ENCODE measurements around the gene ATF7. TPM values are rescaled to one million over a fixed set of nuclear protein-coding genes. Genes with fewer than 3 reads are reported as not detected.

Gene ATF7
- total and polyA plus RNA-seq, 2 of the 13 experiments (the other 11 are each of a cell fraction or from before 2014, with no cell fraction given), result 9.6 to 16.2 TPM

- H3K79me2 ChIP-seq (ENCODE audit: insufficient read depth, low read length), result peaks cover 66% of the 10 kb centered on the region
- WGBS (ENCODE audit: low lambda C conversion rate), result 89% methylated on average over 5 of the region's 5 CpGs
- H3K9ac ChIP-seq (ENCODE audit: insufficient read depth, low read depth, low read length), result no peak overlapping the region
- H2AFZ ChIP-seq (ENCODE audit: low read length), result no peak overlapping the region
- no peaks in the 10 kb centered on the region for H3K27me3 ChIP-seq (ENCODE audit: control insufficient read depth in 1 of 2, insufficient read depth in 2 of 2, low read length in 2 of 2)
- H3K4me2 ChIP-seq (ENCODE audit: low read depth, low read length), result no peak overlapping the region
- intact Hi-C loops (cut with micrococcal nuclease; ENCODE audit: unreplicated experiment), result no loop called here
- FAIRE-seq, result no peak
- no peak overlapping the region for H3K27ac ChIP-seq (ENCODE audit: extremely low read length, insufficient read depth, low read length)
- ATAC-seq, result peak; percentile 4; the same call in 2 of the 3 replicates
- ChIA-PET CTCF (ENCODE audit: low intra/inter-chr PET ratio, low total read pairs) (no interaction called here), POLR2A (interaction anchor here (1.0 kb wide), 1 partner anchor 9 kb away, joined by 3 read pairs; no protein-coding TSS in a partner anchor)
- DNase-seq (ENCODE audit: low spot score), result no peak
- in situ Hi-C loops (cut with HindIII; ENCODE audit: extremely low pct_ligation_motif_present, low pct_unique_long_range_greater_than_20kb), result no loop called here
- H3K9me3 ChIP-seq (ENCODE audit: low read length), result no peaks in the 10 kb centered on the region
- H3K4me1 ChIP-seq (ENCODE audit: insufficient read depth, low read length), result peaks cover 57% of the 10 kb centered on the region
- no peak overlapping the region for H3K4me3 ChIP-seq (replicated peaks in 1 of 3; ENCODE audit: insufficient read depth in 1 of 3, low read depth in 2 of 3, low read length in 3 of 3)
- peaks cover 77% of the 10 kb centered on the region for H4K20me1 ChIP-seq (ENCODE audit: insufficient read depth, low read length)
- H3K36me3 ChIP-seq (replicated peaks in 1 of 2; ENCODE audit: control insufficient read depth in 1 of 2, insufficient read depth in 2 of 2, low read length in 2 of 2), result peaks cover 41 to 98% of the 10 kb centered on the region in 2 experiments
- TF ChIP-seq USF2 (IDR thresholded peaks at IDR 0.05; ENCODE audit: low read depth, low read length) (no peak), USF2 (CRISPR knock-in tag; IDR thresholded peaks at IDR 0.05; ENCODE audit: borderline replicate concordance) (no peak), RBFOX2 (IDR thresholded peaks at IDR 0.05; ENCODE audit: low read depth, low read length) (peak; percentile 27; the same call in 1 of the 2 replicates)
- BruUV-seq (replicated peaks), result no TSS peak
Observed at GRCh38 chr12:53463802-53464560, 162.2 kb downstream of the ATF7 start.

GRCh38 chr12:53462935-53463334 lies 163.2 kb downstream of the ATF7 start:
- peaks cover 66% of the 10 kb centered on the region for H3K79me2 ChIP-seq (ENCODE audit: insufficient read depth, low read length)
- intact Hi-C loops (cut with micrococcal nuclease; ENCODE audit: unreplicated experiment) (no loop called here), in situ Hi-C loops (cut with HindIII; ENCODE audit: extremely low pct_ligation_motif_present, low pct_unique_long_range_greater_than_20kb) (no loop called here)
- ChIA-PET POLR2A (interaction anchor here (1.2 to 1.8 kb wide), 2 partner anchors 9 to 38 kb away, joined by 4 to 8 read pairs; partner anchors contain the start of genes MAP3K12 and TARBP2), CTCF (ENCODE audit: low intra/inter-chr PET ratio, low total read pairs) (no interaction called here)
- H4K20me1 ChIP-seq (ENCODE audit: insufficient read depth, low read length), result peaks cover 77% of the 10 kb centered on the region
- no TSS peak for BruUV-seq (replicated peaks)
- H3K9me3 ChIP-seq (ENCODE audit: low read length), result no peaks in the 10 kb centered on the region
- peaks cover 57% of the 10 kb centered on the region for H3K4me1 ChIP-seq (ENCODE audit: insufficient read depth, low read length)
- DNase-seq (ENCODE audit: low spot score) (no peak), ATAC-seq (peak; percentile 24), FAIRE-seq (no peak)
- peaks cover 35 to 98% of the 10 kb centered on the region in 2 experiments for H3K36me3 ChIP-seq (replicated peaks in 1 of 2; ENCODE audit: control insufficient read depth in 1 of 2, insufficient read depth in 2 of 2, low read length in 2 of 2)
- 79% methylated on average over 3 of the region's 3 CpGs for WGBS (ENCODE audit: low lambda C conversion rate)
- H3K4me2 ChIP-seq (ENCODE audit: low read depth, low read length), result no peak overlapping the region
- no peaks in the 10 kb centered on the region for H3K27me3 ChIP-seq (ENCODE audit: control insufficient read depth in 1 of 2, insufficient read depth in 2 of 2, low read length in 2 of 2)
- H3K4me3 ChIP-seq (replicated peaks in 1 of 3; ENCODE audit: insufficient read depth in 1 of 3, low read depth in 2 of 3, low read length in 3 of 3), result no peak overlapping the region
- no peak overlapping the region for H2AFZ ChIP-seq (ENCODE audit: low read length)
- no peak overlapping the region for H3K9ac ChIP-seq (ENCODE audit: insufficient read depth, low read depth, low read length)
- peak overlapping the region; percentile 19 for H3K27ac ChIP-seq (ENCODE audit: extremely low read length, insufficient read depth, low read length)
- TF ChIP-seq RBM22 (optimal IDR thresholded peaks at IDR 0.05; ENCODE audit: low read length) (peak; percentile 75), BCLAF1 (IDR thresholded peaks at IDR 0.05) (no peak), HNF4A (CRISPR knock-in tag; IDR thresholded peaks at IDR 0.05) (peak; percentile 23), HNRNPK (IDR thresholded peaks at IDR 0.05; ENCODE audit: low read depth, low read length, poor library complexity, severe bottlenecking) (peak; percentile 46), POLR2AphosphoS2 (IDR thresholded peaks at IDR 0.05; ENCODE audit: low read depth, low read length) (peak; percentile 70; the same call in 1 of the 2 replicates), TFAP4 (IDR thresholded peaks at IDR 0.05; ENCODE audit: borderline replicate concordance, low read depth) (peak; percentile 52)

Data from HepG2 (cell line).